ENCODE results near the gene CSNK2A1. TPM values are rescaled to one million over a fixed set of nuclear protein-coding genes. Genes with fewer than 3 reads are reported as not detected.

The CSNK2A1 gene
- total and polyA plus RNA-seq, 2 of the 8 experiments (the other 6 are each of a cell fraction or from before 2014, with no cell fraction given): 117 to 260 TPM

DNA sequence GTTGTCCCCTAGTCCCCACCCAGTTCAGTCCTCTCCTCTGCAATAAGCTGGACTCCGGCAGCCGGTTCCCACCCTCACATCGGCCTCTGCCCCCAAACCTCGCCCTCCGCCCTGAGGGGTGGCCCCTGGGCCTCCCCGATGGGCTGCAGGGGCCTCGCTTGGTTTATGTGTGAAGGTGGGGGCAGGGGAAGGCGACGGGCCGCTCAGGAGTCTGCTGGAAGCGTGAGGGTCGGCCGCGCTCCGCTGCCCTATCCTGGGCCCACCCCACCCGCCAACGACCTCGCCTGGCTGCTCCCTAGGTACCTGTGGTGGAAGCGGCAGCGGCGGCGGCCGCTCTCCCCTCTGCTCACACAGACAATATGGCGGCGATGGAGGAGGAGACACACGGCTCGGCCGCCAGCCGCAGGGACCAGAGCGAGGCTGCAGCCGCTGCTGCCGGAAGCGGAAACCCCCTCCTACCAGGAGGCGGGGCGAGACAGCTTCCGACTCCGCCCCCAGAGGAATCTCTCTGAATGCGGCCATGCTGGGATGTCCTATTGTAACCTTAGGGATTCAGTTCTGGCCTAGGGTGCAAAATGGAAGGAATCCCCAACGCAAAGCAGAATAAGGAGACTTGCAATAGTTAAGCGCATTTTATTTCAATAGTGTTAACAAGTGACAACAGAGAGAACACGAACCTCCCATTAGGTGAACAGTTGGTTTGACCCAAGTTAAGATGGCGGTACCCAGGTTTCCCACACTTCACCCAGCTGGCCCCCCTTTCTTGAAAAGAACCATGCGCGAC, at the start of gene CSNK2A1 (continued):
- TF ChIP-seq SP4 (IDR thresholded peaks at IDR 0.05; ENCODE audit: low read length): peak; percentile 53; the same call in 1 of the 2 replicates
- TF ChIP-seq, protein P1, sequence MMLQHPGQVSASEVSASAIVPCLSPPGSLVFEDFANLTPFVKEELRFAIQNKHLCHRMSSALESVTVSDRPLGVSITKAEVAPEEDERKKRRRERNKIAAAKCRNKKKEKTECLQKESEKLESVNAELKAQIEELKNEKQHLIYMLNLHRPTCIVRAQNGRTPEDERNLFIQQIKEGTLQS (IDR thresholded peaks at IDR 0.05; ENCODE audit: insufficient read depth, low read depth, low read length): no peak
- TF ChIP-seq EP300 (IDR thresholded peaks at IDR 0.05; ENCODE audit: borderline replicate concordance in 1 of 2, low read depth in 2 of 2, low read length in 2 of 2): peak in 1 of 2 experiments; percentile 99; a peak in 2 of 3 replicates
- TF ChIP-seq TCF12 (IDR thresholded peaks at IDR 0.05; ENCODE audit: low read depth, low read length): no peak
- TF ChIP-seq CREB1 (IDR thresholded peaks at IDR 0.05): peak; percentile 35; the same call in 1 of the 2 replicates
- TF ChIP-seq RNF2 (IDR thresholded peaks at IDR 0.05; ENCODE audit: borderline replicate concordance, low read depth, low read length, missing control alignments, poor library complexity, severe bottlenecking): no peak
- TF ChIP-seq SAP30 (IDR thresholded peaks at IDR 0.05; ENCODE audit: insufficient read depth, insufficient replicate concordance, low read length): no peak
- TF ChIP-seq KDM5A (IDR thresholded peaks at IDR 0.05; ENCODE audit: low read length): no peak
- no peak for TF ChIP-seq KDM1A (IDR thresholded peaks at IDR 0.05; ENCODE audit: borderline replicate concordance, low read length)
- TF ChIP-seq CHD1 (IDR thresholded peaks at IDR 0.05; ENCODE audit: low read depth, low read length): peak; percentile 99
- TF ChIP-seq POLR2AphosphoS5 (IDR thresholded peaks at IDR 0.05; ENCODE audit: low read depth, low read length): peak; percentile 86
- no peak for TF ChIP-seq USF2 (IDR thresholded peaks at IDR 0.05; ENCODE audit: low read length)
- no peak for TF ChIP-seq NANOG (IDR thresholded peaks at IDR 0.05; ENCODE audit: insufficient read depth, low read depth, low read length, poor library complexity, severe bottlenecking)
- no peak for TF ChIP-seq RFX5 (IDR thresholded peaks at IDR 0.05; ENCODE audit: borderline replicate concordance, low read depth, low read length)
- TF ChIP-seq SP1 (IDR thresholded peaks at IDR 0.05; ENCODE audit: low read depth, low read length): peak; percentile 87
- no peak for TF ChIP-seq ZNF274 (IDR thresholded peaks at IDR 0.05; ENCODE audit: borderline replicate concordance, extremely low read depth, low read length)
- no peak for TF ChIP-seq SUZ12 (IDR thresholded peaks at IDR 0.05; ENCODE audit: low read length)
- peak; percentile 91 for TF ChIP-seq TAF1 (IDR thresholded peaks at IDR 0.05; ENCODE audit: low read depth, low read length)
- peak; percentile 91 for TF ChIP-seq PHF8 (conservative IDR thresholded peaks at IDR 0.05; ENCODE audit: low read depth, low read length)
- TF ChIP-seq RXRA (IDR thresholded peaks at IDR 0.05; ENCODE audit: insufficient read depth, low read depth, low read length): no peak
- 0 out of 2 replicates have a peak, but pooled peaks have one; percentile 18 for TF ChIP-seq EGR1 (IDR thresholded peaks at IDR 0.05; ENCODE audit: borderline replicate concordance, low read depth, low read length)
- peak; percentile 86 for TF ChIP-seq GTF2F1 (IDR thresholded peaks at IDR 0.05; ENCODE audit: borderline replicate concordance, low read depth, low read length)

Measured in H1 (cell line).